Left ventricle myocardium superior (tissue), 1 donor: Measurements from ENCODE around the gene METTL16. TPM values are rescaled to one million over a fixed set of nuclear protein-coding genes. Genes with fewer than 3 reads are reported as not detected.
"Not testable (repeated sequence)": the region's sequence is repeated elsewhere in the genome, so short reads cannot be mapped to it uniquely, and the experiment has no call there.

Source experiments
- ATAC-seq: fragments of 200-7000 bp; cut with Tn5 transposase; one replicate; pipeline ENCODE4 v1.9.1; 2020; ENCODE audit warnings: mild to moderate bottlenecking, moderate library complexity
- DNase-seq: peaks from one replicate; pipeline ENCODE4 v3.0.0-alpha.2; 2020
- intact Hi-C: fragments of 100-400 bp; cut with micrococcal nuclease; formaldehyde crosslinking; loops from one replicate; pipeline ENCODE4 v1.11.0; 2022
- total RNA-seq: library from RNA; stranded (reverse); fragmentation: NEBNext Ultra II Directional; extraction: Animal tissue kit (Norgen Biotek cat#: 25700); gene quantifications from one replicate; pipeline ENCODE4 v1.2.1, GENCODE V29; 2021
- donor health status: DM: no; HTN: yes; CAD: no; lungs with severe emphysema.

Gene METTL16
- total RNA-seq, 1 donor from 2014 or later: 21.5 TPM

DNA sequence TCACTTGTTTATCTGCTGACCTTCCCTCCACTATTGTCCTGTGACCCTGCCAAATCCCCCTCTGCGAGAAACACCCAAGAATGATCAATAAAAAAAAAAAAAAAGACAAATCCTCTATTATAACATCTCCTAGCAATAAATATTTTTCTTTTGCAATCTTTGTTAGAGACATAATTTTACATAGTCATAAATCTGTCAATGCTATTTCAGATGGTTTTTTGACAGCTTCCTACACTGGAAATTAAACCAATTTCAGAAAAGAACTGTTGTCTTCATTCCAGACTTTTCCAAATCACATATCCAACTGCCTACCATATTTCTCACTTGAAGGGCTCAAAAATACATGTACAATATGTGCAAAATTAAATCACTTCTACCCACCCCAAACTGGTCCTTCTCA lies 3.7 kb downstream of the METTL16 start:
- DNase-seq (no peak), ATAC-seq (no peak)
- intact Hi-C loops: no loop called here

- intact Hi-C loops, DNase-seq, ATAC-seq: not testable (repeated sequence)
These were observed 4.7 kb downstream of the METTL16 start for GRCh38 chr17:2507015-2507414.

GRCh38 chr17:2503627-2504026 lies 8.1 kb downstream of the METTL16 start:
- intact Hi-C loops: no loop called here
- no peak for DNase-seq
- ATAC-seq: no peak

DNA sequence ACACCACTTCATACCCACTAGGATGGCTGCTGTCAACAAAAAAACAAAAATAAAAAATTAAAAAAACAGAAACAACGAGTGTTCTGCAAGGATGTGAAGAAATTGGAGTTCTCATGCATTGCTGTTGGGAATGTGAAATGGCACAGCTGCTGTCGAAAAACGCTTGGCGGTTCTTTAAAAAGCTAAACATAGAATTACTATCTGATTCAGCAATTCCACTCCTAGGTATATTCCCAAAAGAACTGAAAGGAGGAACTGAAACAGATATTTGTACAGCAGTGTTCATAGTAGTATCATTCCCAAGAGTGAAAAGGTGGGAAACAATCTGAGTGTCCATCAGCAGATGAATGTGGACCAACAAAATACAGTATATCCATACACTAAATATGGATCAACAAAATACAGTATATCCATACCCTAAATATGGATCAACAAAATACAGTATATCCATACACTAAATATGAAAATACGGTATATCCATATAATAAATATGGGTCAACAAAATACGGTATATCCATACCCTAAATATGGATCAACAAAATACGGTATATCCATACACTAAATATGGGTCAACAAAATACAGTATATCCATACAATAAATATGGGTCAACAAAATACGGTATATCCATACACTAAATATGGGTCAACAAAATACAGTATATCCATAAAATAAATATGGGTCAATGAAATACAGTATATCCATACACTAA lies 8.7 kb downstream of the METTL16 start:
- DNase-seq (no peak), ATAC-seq (no peak)
- intact Hi-C loops: no loop called here

- intact Hi-C loops: no loop called here
- no peak for DNase-seq
- no peak for ATAC-seq
These were observed 11.2 kb downstream of the METTL16 start for GRCh38 chr17:2500446-2500845.

GRCh38 chr17:2489286-2489685 lies 22.4 kb downstream of the METTL16 start:
- intact Hi-C loops, ATAC-seq, DNase-seq: not testable (repeated sequence)

GRCh38 chr17:2487306-2487705 lies 24.4 kb downstream of the METTL16 start:
- ATAC-seq (no peak), DNase-seq (no peak)
- intact Hi-C loops: no loop called here

DNA sequence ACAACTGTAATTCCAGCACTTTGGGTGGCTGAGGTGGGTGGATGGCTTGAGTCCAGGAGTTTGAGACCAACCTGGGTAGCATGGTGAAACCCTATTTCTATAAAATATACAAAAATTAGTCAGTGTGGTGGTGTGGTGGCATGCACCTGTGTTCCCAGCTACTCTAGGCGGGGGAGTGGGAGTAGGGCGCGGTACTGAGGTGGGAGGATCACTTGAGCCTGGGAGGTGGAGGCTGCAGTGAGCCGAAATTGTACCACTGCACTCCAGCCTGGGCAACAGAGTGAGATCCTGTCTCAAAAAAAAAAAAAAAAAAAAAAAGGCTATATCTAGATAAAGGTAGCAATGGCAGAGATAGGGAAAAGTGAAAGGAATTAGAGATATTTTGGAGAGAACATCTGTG lies 25.0 kb downstream of the METTL16 start:
- intact Hi-C loops, ATAC-seq, DNase-seq: not testable (repeated sequence)

GRCh38 chr17:2485970-2486369 lies 25.7 kb downstream of the METTL16 start:
- peak; percentile 75 for ATAC-seq
- intact Hi-C loops: no loop called here
- DNase-seq: no peak

DNA sequence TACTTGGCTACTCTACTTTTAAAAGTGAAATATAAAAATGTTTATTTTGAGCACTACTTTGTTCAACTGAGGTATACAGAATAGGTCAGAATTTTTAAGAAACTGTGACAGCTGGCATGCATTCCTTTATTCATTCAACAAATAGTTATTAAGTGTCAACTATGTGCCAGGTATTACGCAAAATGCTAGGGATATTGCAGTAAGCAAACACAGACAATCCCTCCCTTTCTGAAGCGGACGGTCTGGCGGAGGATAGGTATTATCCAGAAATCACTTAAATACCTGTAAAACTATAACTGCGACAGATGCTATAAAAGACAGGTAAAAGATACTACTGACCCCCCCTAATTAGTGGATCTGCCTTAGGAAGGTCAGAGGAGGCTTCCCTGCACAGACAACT lies 26.1 kb downstream of the METTL16 start:
- intact Hi-C loops: no loop called here
- no peak for DNase-seq
- no peak for ATAC-seq

DNA sequence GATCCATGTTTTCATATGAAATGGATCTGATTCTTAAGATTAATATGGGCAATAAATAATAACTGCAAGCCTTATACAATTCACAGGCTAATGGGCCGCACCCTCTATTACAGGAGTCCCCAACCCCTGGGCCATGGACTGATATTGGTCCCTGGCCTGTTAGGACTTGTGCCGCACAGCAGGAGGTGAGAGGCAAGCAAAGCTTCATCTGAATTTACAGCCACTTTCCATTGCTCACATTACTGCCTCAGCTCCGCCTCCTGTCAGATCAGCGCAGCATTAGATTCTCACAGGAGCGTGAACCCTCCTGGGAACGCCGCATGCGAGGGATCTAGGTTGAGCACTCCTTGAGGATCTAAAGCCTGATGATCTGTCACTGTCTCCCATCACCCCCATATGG lies 26.8 kb downstream of the METTL16 start:
- intact Hi-C loops: no loop called here
- ATAC-seq (peak; percentile 19), DNase-seq (no peak)

GRCh38 chr17:2483084-2483483 lies 28.6 kb downstream of the METTL16 start:
- no peak for DNase-seq
- no peak for ATAC-seq
- intact Hi-C loops: no loop called here

DNA sequence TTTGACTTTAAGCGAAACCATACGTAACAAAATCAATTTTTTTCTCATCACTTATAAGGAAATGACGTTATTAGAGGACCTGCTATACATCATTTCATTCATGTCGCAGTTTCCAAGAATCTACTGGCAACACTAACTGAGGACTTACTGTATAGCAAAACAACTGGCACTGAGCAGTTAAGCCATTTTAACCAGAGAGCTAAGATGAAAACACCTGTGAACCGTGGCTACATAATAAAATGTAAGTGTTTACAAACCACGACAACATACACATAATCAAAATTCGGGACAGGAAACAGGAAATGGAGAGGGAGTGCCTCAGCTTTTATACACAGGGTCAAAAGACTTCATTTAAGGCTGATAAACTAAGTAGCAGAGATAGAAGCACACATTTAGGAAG lies 29.5 kb downstream of the METTL16 start:
- ATAC-seq (no peak), DNase-seq (no peak)
- intact Hi-C loops: no loop called here

GRCh38 chr17:2481760-2482159 lies 29.9 kb downstream of the METTL16 start:
- intact Hi-C loops: no loop called here
- ATAC-seq (no peak), DNase-seq (no peak)

DNA sequence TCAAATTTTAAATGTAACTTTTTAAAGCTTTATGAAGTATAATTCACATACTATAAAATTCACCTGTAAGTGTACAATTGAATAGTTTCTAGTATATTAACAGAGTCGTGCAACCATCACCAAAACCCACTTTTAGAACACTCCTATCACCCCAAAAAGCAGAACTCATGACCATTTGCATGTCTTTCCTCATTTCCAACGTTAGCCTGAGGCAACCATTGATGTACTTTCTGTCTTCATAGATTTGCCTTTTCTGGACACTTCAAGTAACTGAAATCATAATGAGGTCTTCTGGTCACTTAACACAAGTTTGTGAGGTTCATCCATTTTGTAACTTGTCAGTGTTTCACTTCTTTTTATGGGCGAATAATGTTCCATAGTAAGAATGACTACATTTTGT lies 33.2 kb downstream of the METTL16 start:
- no peak for DNase-seq
- ATAC-seq: no peak
- intact Hi-C loops: no loop called here

DNA sequence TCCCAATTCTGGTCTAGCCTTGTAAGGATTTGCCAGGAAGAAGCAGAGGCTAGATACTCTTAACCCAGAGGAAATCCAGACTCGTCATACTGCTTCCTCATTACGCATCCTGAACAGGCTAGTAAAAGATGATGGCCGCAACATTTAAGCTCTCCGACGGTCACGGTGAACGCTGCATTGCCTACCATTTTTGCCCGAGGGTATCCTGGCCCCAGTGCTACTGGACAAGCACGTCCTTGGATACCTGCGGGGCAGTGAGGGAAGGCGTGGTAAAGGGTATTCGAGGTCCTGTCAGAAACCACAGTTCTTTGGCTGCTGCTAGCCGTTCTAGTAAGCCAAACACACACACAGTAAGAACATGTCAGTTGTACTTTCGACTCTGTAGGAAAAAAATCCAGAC lies 36.6 kb downstream of the METTL16 start:
- no peak for DNase-seq
- intact Hi-C loops: no loop called here

DNA sequence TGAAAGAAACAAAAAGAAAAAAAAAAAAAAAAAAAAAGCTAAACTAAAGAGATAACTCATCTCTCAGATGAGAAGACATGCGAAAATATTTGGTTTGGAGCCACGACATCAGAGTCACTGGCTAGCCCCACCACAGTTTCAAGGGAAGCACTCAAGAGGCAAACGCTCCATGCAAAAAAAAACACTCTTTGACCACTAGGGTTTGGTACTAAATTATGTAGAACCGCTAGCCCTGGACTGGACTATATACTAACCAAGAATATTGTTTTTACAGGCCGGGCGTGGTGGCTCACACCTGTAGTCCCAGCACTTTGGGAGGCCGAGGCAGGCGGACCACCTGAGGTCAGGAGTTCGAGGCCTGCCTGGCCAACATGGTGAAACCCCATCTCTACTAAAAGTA lies 37.3 kb downstream of the METTL16 start:
- ATAC-seq (no peak), DNase-seq (no peak)
- intact Hi-C loops: no loop called here

More for the DNA sequence above, 36.6 kb downstream of the METTL16 start:
- ATAC-seq: no peak

- ATAC-seq: no peak
- intact Hi-C loops: no loop called here
- DNase-seq: no peak
These were observed 43.4 kb downstream of the METTL16 start for GRCh38 chr17:2468270-2468669.

GRCh38 chr17:2466931-2467330 lies 44.8 kb downstream of the METTL16 start:
- DNase-seq (no peak), ATAC-seq (no peak)
- intact Hi-C loops: no loop called here

GRCh38 chr17:2462481-2462880 lies 49.2 kb downstream of the METTL16 start:
- DNase-seq: no peak
- ATAC-seq: no peak
- intact Hi-C loops: no loop called here

GRCh38 chr17:2459917-2460271 lies 51.8 kb downstream of the METTL16 start:
- ATAC-seq (no peak), DNase-seq (no peak)
- intact Hi-C loops: no loop called here

- ATAC-seq (no peak), DNase-seq (no peak)
- intact Hi-C loops: no loop called here
These were observed 53.8 kb downstream of the METTL16 start for GRCh38 chr17:2457913-2458312.
